NB4 (cell line): Measurements from ENCODE around the gene CHAD.

ENCODE experiments used
- MYC ChIP-seq: IDR thresholded peaks from 2 replicates; pipeline ENCODE4 v1.6.1; 2011; ENCODE audit warnings: low read depth, low read length
- TF ChIP-seq, protein P1 (sequence below): IDR thresholded peaks from 2 replicates; pipeline ENCODE4 v1.6.1; 2011; ENCODE audit warnings: low read depth, low read length

DNA sequence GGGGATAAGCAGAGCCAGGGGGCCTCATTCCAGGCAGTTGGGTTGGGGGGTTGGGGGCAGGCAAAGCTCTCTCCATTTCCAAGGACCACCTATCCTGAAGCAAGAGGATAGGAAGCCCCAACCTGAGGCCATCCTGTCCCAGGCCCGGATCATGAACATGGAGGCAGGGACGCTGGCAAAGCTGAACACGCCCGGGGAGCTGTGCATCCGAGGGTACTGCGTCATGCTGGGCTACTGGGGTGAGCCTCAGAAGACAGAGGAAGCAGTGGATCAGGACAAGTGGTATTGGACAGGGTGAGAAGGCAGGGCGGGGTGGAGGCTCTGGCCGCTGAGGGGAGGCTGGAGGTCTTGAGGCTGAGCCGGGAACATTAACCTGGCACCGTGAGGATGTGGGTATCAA is 3.6 kb upstream of the CHAD start:
- no peak for TF ChIP-seq MYC
- TF ChIP-seq, protein P1, sequence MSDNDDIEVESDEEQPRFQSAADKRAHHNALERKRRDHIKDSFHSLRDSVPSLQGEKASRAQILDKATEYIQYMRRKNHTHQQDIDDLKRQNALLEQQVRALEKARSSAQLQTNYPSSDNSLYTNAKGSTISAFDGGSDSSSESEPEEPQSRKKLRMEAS, result no peak
